ENCODE data around the gene PECR.

DNA sequence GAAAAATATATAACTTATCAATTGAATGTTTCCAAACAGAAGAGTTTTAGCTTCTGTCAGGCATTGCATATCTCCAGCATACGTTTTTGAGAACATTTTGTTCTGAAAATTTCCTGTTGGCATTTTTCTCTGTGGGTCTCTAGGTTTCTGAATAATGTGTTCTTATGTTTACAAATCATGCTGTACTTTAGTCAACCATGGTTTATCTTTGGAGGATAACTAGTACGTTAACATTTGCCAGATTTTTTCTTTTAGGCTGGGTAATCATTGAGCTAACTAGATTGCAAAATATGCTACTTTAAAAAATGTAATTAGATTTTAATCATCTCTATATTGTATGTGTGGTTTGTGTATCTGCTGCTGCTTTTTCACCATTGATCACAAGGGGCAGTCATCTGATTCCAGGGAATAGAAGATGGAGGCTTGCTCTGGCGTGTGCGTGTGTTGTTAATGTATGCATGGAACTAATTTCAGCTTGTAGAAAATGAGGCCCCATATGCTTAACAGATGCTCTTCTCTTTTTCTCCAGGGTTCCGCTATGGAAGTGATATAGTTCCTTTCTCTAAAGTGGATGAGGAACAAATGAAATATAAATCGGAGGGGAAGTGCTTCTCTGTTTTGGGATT lies 48.9 kb upstream of the PECR start:
- TF ChIP-seq, protein P1, sequence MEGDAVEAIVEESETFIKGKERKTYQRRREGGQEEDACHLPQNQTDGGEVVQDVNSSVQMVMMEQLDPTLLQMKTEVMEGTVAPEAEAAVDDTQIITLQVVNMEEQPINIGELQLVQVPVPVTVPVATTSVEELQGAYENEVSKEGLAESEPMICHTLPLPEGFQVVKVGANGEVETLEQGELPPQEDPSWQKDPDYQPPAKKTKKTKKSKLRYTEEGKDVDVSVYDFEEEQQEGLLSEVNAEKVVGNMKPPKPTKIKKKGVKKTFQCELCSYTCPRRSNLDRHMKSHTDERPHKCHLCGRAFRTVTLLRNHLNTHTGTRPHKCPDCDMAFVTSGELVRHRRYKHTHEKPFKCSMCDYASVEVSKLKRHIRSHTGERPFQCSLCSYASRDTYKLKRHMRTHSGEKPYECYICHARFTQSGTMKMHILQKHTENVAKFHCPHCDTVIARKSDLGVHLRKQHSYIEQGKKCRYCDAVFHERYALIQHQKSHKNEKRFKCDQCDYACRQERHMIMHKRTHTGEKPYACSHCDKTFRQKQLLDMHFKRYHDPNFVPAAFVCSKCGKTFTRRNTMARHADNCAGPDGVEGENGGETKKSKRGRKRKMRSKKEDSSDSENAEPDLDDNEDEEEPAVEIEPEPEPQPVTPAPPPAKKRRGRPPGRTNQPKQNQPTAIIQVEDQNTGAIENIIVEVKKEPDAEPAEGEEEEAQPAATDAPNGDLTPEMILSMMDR (IDR thresholded peaks at IDR 0.05 in 8 of 11, conservative IDR thresholded peaks at IDR 0.05 in 3 of 11), result no peak
- TF ChIP-seq POLR2A (IDR thresholded peaks at IDR 0.05), result no peak
- TF ChIP-seq POLR2AphosphoS5 (IDR thresholded peaks at IDR 0.05), result no peak

All from spleen (tissue), 7 donors.